ENCODE results near the gene SEMA3B. TPM values are rescaled to one million over a fixed set of nuclear protein-coding genes. Genes with fewer than 3 reads are reported as not detected.

SEMA3B gene
- total and polyA plus RNA-seq, 9 of the 15 experiments (the other 6 are each of a cell fraction or from before 2014, with no cell fraction given): 0.03 to 1.8 (median 0.55) TPM; not detected in 1

DNA sequence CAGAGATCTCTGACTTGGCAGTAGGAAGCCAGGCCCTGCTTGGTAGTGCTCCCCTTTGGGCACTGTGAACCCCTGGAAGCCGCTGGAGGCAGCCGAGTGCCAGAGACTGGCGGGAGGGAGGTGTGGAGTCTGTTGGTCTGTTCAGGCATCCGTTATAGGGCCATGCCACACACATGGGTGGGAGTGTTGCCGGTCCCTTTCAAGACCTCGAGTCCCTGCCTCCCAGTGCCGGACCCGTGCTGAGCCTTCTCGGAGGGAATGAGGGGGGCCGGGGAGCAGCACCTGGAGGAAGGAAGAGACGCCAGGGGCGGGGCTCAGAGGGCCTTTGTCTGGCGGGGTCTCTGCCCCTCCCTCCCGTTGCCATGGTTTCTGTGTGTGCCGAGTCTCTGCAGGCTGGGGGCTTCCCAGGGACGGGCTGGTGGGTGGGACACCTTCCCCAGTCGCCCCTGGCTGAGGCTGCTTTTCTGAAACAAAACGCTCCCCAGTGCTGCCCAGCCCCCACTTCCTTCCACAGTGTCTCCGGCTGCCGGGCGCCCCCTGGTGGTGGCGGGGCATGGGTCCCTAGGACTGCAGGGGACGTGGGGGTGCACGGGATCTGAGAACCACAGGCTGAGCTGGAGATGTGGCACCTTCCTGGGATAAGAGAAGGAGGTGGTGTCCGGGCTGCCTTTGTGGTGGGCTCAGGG lies 23.0 kb upstream of the SEMA3B start (continued):
- TF ChIP-seq, protein P1, sequence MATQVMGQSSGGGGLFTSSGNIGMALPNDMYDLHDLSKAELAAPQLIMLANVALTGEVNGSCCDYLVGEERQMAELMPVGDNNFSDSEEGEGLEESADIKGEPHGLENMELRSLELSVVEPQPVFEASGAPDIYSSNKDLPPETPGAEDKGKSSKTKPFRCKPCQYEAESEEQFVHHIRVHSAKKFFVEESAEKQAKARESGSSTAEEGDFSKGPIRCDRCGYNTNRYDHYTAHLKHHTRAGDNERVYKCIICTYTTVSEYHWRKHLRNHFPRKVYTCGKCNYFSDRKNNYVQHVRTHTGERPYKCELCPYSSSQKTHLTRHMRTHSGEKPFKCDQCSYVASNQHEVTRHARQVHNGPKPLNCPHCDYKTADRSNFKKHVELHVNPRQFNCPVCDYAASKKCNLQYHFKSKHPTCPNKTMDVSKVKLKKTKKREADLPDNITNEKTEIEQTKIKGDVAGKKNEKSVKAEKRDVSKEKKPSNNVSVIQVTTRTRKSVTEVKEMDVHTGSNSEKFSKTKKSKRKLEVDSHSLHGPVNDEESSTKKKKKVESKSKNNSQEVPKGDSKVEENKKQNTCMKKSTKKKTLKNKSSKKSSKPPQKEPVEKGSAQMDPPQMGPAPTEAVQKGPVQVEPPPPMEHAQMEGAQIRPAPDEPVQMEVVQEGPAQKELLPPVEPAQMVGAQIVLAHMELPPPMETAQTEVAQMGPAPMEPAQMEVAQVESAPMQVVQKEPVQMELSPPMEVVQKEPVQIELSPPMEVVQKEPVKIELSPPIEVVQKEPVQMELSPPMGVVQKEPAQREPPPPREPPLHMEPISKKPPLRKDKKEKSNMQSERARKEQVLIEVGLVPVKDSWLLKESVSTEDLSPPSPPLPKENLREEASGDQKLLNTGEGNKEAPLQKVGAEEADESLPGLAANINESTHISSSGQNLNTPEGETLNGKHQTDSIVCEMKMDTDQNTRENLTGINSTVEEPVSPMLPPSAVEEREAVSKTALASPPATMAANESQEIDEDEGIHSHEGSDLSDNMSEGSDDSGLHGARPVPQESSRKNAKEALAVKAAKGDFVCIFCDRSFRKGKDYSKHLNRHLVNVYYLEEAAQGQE (IDR thresholded peaks at IDR 0.05; ENCODE audit: borderline replicate concordance): peak; percentile 83
- TF ChIP-seq, protein P1 (CRISPR knock-in tag; IDR thresholded peaks at IDR 0.05; ENCODE audit: low read depth): no peak
- peak; percentile 70 for TF ChIP-seq CHD2 (IDR thresholded peaks at IDR 0.05; ENCODE audit: low read depth, low read length)
- 0 out of 2 replicates have a peak, but pooled peaks have one; percentile 31 for TF ChIP-seq ZFX (CRISPR knock-in tag; IDR thresholded peaks at IDR 0.05)
- TF ChIP-seq ESRRA (IDR thresholded peaks at IDR 0.05; ENCODE audit: borderline replicate concordance, low read depth): no peak
- TF ChIP-seq, protein P2, sequence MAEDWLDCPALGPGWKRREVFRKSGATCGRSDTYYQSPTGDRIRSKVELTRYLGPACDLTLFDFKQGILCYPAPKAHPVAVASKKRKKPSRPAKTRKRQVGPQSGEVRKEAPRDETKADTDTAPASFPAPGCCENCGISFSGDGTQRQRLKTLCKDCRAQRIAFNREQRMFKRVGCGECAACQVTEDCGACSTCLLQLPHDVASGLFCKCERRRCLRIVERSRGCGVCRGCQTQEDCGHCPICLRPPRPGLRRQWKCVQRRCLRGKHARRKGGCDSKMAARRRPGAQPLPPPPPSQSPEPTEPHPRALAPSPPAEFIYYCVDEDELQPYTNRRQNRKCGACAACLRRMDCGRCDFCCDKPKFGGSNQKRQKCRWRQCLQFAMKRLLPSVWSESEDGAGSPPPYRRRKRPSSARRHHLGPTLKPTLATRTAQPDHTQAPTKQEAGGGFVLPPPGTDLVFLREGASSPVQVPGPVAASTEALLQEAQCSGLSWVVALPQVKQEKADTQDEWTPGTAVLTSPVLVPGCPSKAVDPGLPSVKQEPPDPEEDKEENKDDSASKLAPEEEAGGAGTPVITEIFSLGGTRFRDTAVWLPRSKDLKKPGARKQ (CRISPR knock-in tag; IDR thresholded peaks at IDR 0.05): no peak
- no peak for TF ChIP-seq CBX2 (IDR thresholded peaks at IDR 0.05; ENCODE audit: insufficient read depth, low read length, poor library complexity, severe bottlenecking)
- TF ChIP-seq, protein P3, sequence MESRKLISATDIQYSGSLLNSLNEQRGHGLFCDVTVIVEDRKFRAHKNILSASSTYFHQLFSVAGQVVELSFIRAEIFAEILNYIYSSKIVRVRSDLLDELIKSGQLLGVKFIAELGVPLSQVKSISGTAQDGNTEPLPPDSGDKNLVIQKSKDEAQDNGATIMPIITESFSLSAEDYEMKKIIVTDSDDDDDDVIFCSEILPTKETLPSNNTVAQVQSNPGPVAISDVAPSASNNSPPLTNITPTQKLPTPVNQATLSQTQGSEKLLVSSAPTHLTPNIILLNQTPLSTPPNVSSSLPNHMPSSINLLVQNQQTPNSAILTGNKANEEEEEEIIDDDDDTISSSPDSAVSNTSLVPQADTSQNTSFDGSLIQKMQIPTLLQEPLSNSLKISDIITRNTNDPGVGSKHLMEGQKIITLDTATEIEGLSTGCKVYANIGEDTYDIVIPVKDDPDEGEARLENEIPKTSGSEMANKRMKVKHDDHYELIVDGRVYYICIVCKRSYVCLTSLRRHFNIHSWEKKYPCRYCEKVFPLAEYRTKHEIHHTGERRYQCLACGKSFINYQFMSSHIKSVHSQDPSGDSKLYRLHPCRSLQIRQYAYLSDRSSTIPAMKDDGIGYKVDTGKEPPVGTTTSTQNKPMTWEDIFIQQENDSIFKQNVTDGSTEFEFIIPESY (CRISPR knock-in tag; IDR thresholded peaks at IDR 0.05): 0 out of 2 replicates have a peak, but pooled peaks have one; percentile 62
- peak; percentile 62; the same call in 1 of the 2 replicates for TF ChIP-seq ZNF263 (CRISPR knock-in tag; IDR thresholded peaks at IDR 0.05; ENCODE audit: borderline replicate concordance)
- TF ChIP-seq, protein P4, sequence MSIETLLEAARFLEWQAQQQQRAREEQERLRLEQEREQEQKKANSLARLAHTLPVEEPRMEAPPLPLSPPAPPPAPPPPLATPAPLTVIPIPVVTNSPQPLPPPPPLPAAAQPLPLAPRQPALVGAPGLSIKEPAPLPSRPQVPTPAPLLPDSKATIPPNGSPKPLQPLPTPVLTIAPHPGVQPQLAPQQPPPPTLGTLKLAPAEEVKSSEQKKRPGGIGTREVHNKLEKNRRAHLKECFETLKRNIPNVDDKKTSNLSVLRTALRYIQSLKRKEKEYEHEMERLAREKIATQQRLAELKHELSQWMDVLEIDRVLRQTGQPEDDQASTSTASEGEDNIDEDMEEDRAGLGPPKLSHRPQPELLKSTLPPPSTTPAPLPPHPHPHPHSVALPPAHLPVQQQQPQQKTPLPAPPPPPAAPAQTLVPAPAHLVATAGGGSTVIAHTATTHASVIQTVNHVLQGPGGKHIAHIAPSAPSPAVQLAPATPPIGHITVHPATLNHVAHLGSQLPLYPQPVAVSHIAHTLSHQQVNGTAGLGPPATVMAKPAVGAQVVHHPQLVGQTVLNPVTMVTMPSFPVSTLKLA (conservative IDR thresholded peaks at IDR 0.05): peak; percentile 46 to 62; a peak in 2 of 4 replicates
- 0 out of 2 replicates have a peak, but pooled peaks have one; percentile 52 for TF ChIP-seq ZBED1 (IDR thresholded peaks at IDR 0.05)
- TF ChIP-seq CEBPG (CRISPR knock-in tag; IDR thresholded peaks at IDR 0.05): no peak
- TF ChIP-seq CEBPG (tag; conservative IDR thresholded peaks at IDR 0.05 in 1 of 2, IDR thresholded peaks at IDR 0.05 in 1 of 2): no peak
